GM18502 (cell line): Measurements from ENCODE around the gene GPM6B.
A peak's percentile ranks its signal among the peaks of the same experiment; 100 is the strongest.

ENCODE experiments used
- ATAC-seq: cut with Tn5 transposase; IDR thresholded peaks from one replicate; pipeline ENCODE4 v1.9.1; 2021; ENCODE audit warnings: mild to moderate bottlenecking; ENCODE audit not compliant: unreplicated experiment, poor library complexity

The GPM6B gene

GRCh38 chrX:13774696-13775095, 42.2 kb downstream of the GPM6B start:
- ATAC-seq, result no peak

- no peak for ATAC-seq
Observed at GRCh38 chrX:13770013-13770535, 46.8 kb downstream of the GPM6B start.

GRCh38 chrX:13768939-13769338, 48.0 kb downstream of the GPM6B start:
- ATAC-seq, result no peak

- ATAC-seq, result no peak
Observed at GRCh38 chrX:13764765-13765164, 52.1 kb downstream of the GPM6B start.

- ATAC-seq, result no peak
Observed at GRCh38 chrX:13764281-13764680, 52.6 kb downstream of the GPM6B start.

GRCh38 chrX:13763489-13763888, 53.4 kb downstream of the GPM6B start:
- no peak for ATAC-seq

- ATAC-seq, result peak; percentile 74
Observed at GRCh38 chrX:13761606-13762414, 55.1 kb downstream of the GPM6B start.

- ATAC-seq, result no peak
Observed at GRCh38 chrX:13760426-13760825, 56.5 kb downstream of the GPM6B start.

- ATAC-seq, result peak; percentile 62
Observed at GRCh38 chrX:13759152-13759718, 57.7 kb downstream of the GPM6B start.

- no peak for ATAC-seq
Observed at GRCh38 chrX:13756381-13756780, 60.5 kb downstream of the GPM6B start.

- ATAC-seq, result no peak
Observed at GRCh38 chrX:13755254-13755653, 61.6 kb downstream of the GPM6B start.

GRCh38 chrX:13754765-13755164, 62.1 kb downstream of the GPM6B start:
- ATAC-seq, result no peak

- ATAC-seq, result peak; percentile 66
Observed at GRCh38 chrX:13752646-13753045, 64.2 kb downstream of the GPM6B start.

GRCh38 chrX:13752141-13752540, 64.8 kb downstream of the GPM6B start:
- no peak for ATAC-seq

- peak; percentile 53 for ATAC-seq
Observed at GRCh38 chrX:13750812-13751211, 66.1 kb downstream of the GPM6B start.

GRCh38 chrX:13750204-13750603, 66.7 kb downstream of the GPM6B start:
- ATAC-seq, result no peak

- no peak for ATAC-seq
Observed at GRCh38 chrX:13748486-13748885, 68.4 kb downstream of the GPM6B start.

GRCh38 chrX:13747836-13748235, 69.1 kb downstream of the GPM6B start:
- ATAC-seq, result no peak

- ATAC-seq, result peak; percentile 95
Observed at GRCh38 chrX:13742397-13743176, 74.3 kb downstream of the GPM6B start.

GRCh38 chrX:13741695-13742094, 75.2 kb downstream of the GPM6B start:
- no peak for ATAC-seq
